Activated T-cell treated with anti-CD3 and anti-CD28 coated beads, Interleukin-2, amount 50 U/mL, for 4 hours (primary cell): ENCODE measurements around the gene GSTO1. TPM values are rescaled to one million over a fixed set of nuclear protein-coding genes. Genes with fewer than 3 reads are reported as not detected.

ENCODE experiments used
- ATAC-seq, 2 donors: fragments of 200-7000 bp; cut with Tn5 transposase; one replicate each; pipeline ENCODE4 v1.10.0; 2021
- DNase-seq: peaks from one replicate; pipeline ENCODE4 v3.0.0-alpha.2; 2020
- H3K27me3 Mint-ChIP-seq: one replicate; pipeline ENCODE4 v1.8.0; 2021; ENCODE audit warnings: low read depth, mixed read lengths
- H3K36me3 Mint-ChIP-seq: one replicate; pipeline ENCODE4 v1.8.0; 2022; ENCODE audit warnings: mixed read lengths; ENCODE audit not compliant: insufficient read depth
- H3K4me1 Mint-ChIP-seq: one replicate; pipeline ENCODE4 v1.8.0; 2021; ENCODE audit warnings: low read depth, mixed read lengths
- H3K4me3 Mint-ChIP-seq: one replicate; pipeline ENCODE4 v1.8.0; 2021; ENCODE audit warnings: mild to moderate bottlenecking, moderate library complexity, mixed read lengths
- H3K9me3 Mint-ChIP-seq: one replicate; pipeline ENCODE4 v1.8.0; 2021; ENCODE audit warnings: mixed read lengths
- total RNA-seq, 3 donors: library from RNA; stranded (reverse); gene quantifications; one replicate each; pipeline ENCODE4 v1.2.1, GENCODE V29; 2021

Gene GSTO1
- 100 to 1,000 TPM in 1 of 3 donors, 10 to 100 TPM in 2; 74.8 to 115 (median 94.5) TPM for total RNA-seq

- Mint-ChIP-seq H3K27me3 (no peaks in the 10 kb centered on the region), H3K9me3 (no peaks in the 10 kb centered on the region), H3K4me3 (peak within 1 kb of the TSS; percentile 95), H3K36me3 (peaks cover 19% of the 10 kb centered on the region), H3K4me1 (peaks cover 49% of the 10 kb centered on the region)
- peak; percentile 70 to 73 for ATAC-seq
- DNase-seq: peak; percentile 34
Observed at GRCh38 chr10:104254493-104255310, at the start of gene GSTO1. GSTO1 (plus strand) TSS chr10:104254892; CDS start chr10:104254929, 37 bp downstream.

- H3K4me3 Mint-ChIP-seq: no peak overlapping the region
- H3K27me3 Mint-ChIP-seq: peaks cover 13% of the 10 kb centered on the region
- ATAC-seq (no peak), DNase-seq (no peak)
- no peaks in the 10 kb centered on the region for H3K36me3 Mint-ChIP-seq
- H3K4me1 Mint-ChIP-seq: no peaks in the 10 kb centered on the region
- no peaks in the 10 kb centered on the region for H3K9me3 Mint-ChIP-seq
Observed at GRCh38 chr10:104208730-104209129, 46.0 kb upstream of the GSTO1 start.

GRCh38 chr10:104209575-104210198, 45.0 kb upstream of the GSTO1 start:
- Mint-ChIP-seq H3K36me3 (no peaks in the 10 kb centered on the region), H3K27me3 (peaks cover 13% of the 10 kb centered on the region), H3K4me3 (no peak overlapping the region), H3K4me1 (no peaks in the 10 kb centered on the region), H3K9me3 (no peaks in the 10 kb centered on the region)
- ATAC-seq (peak in 1 of 2 donors; percentile 53), DNase-seq (peak; percentile 27)

DNA sequence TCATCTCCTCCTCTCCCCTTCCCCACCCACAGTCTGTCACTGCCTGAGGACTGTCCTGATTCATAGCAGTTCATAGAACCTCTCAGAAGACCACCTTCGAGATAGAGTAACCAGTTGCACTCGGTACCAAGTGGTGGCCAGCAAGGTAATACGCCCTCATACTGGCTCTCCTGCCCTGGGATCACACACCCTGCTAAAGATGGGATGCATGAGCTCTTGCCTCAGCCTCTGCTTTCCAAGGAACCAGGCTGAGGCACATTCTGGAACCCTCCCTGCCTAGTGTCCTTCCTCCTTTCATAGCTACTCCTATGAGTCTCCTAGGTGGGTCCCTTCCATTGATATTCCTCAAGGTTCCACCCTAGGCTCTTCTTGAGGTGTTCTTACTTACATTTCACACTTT, 38.1 kb upstream of the GSTO1 start:
- Mint-ChIP-seq H3K4me1 (no peaks in the 10 kb centered on the region), H3K9me3 (no peaks in the 10 kb centered on the region), H3K4me3 (no peak overlapping the region), H3K27me3 (peaks cover 20% of the 10 kb centered on the region), H3K36me3 (no peaks in the 10 kb centered on the region)
- DNase-seq (no peak), ATAC-seq (no peak)

- H3K4me1 Mint-ChIP-seq: no peaks in the 10 kb centered on the region
- peaks cover 17% of the 10 kb centered on the region for H3K27me3 Mint-ChIP-seq
- DNase-seq (no peak), ATAC-seq (no peak)
- no peak overlapping the region for H3K4me3 Mint-ChIP-seq
- no peaks in the 10 kb centered on the region for H3K36me3 Mint-ChIP-seq
- H3K9me3 Mint-ChIP-seq: no peaks in the 10 kb centered on the region
Observed at GRCh38 chr10:104218751-104219150, 35.9 kb upstream of the GSTO1 start.

GRCh38 chr10:104220522-104220921, 34.2 kb upstream of the GSTO1 start:
- no peaks in the 10 kb centered on the region for H3K9me3 Mint-ChIP-seq
- no peak overlapping the region for H3K4me3 Mint-ChIP-seq
- ATAC-seq (no peak), DNase-seq (no peak)
- peaks cover 17% of the 10 kb centered on the region for H3K27me3 Mint-ChIP-seq
- no peaks in the 10 kb centered on the region for H3K4me1 Mint-ChIP-seq
- no peaks in the 10 kb centered on the region for H3K36me3 Mint-ChIP-seq

- ATAC-seq (no peak), DNase-seq (no peak)
- H3K4me1 Mint-ChIP-seq: no peaks in the 10 kb centered on the region
- H3K9me3 Mint-ChIP-seq: no peaks in the 10 kb centered on the region
- H3K36me3 Mint-ChIP-seq: no peaks in the 10 kb centered on the region
- H3K4me3 Mint-ChIP-seq: no peak overlapping the region
- peaks cover 17% of the 10 kb centered on the region for H3K27me3 Mint-ChIP-seq
Observed at GRCh38 chr10:104223304-104223703, 31.4 kb upstream of the GSTO1 start.

- peaks cover 8% of the 10 kb centered on the region for H3K4me1 Mint-ChIP-seq
- ATAC-seq: no peak
- no peak overlapping the region for H3K4me3 Mint-ChIP-seq
- H3K9me3 Mint-ChIP-seq: no peaks in the 10 kb centered on the region
- DNase-seq: no peak
- H3K27me3 Mint-ChIP-seq: peaks cover 13% of the 10 kb centered on the region
- H3K36me3 Mint-ChIP-seq: no peaks in the 10 kb centered on the region
Observed at GRCh38 chr10:104230490-104230889, 24.2 kb upstream of the GSTO1 start.

DNA sequence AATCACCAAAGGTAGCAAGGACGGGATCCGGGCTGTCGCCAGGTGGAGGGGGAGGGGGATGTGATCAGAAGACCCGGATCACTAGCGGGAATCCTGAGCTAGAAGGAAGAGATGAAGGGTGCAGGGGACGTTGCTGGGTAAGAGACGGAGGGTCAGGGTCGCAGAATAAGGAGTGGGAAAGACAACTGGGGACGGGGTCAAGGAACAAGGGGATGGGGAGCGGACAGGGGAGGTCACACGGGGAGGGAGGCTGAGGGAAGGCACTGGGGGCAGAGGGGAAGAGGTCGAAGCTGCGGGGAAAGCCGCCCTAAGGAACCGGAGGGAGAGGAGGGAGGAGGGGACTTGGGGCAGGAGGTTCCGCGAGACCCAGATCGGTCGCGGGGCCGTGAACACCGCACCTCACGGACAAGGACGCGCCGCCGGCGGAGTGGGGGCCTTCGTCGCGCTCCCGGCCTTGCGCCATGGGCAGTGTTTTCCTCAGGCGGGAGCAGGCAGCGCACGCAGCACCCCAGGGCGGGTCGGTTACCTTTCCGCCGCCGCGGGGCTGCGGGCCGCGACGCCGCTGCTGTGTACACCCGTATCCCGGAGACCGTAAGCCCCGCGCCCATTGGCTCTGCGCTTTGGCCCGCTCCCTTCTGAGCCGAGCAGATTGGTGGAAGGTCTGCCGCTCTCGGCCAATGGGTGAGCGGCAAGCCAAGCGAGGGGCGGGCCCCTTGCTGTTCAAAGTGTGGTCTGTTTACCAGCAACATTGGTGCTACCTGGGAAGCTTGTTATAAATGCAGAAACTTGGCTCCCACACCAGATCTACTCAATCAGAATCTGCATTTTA, 22.7 kb upstream of the GSTO1 start, which contains the start of gene CFAP43:
CFAP43 (minus strand) TSS at position 581 of the 829 bp plus-strand sequence; CDS start at position 463, 118 bp downstream.
- Mint-ChIP-seq H3K27me3 (peaks cover 25% of the 10 kb centered on the region), H3K4me3 (peak within 1 kb of the TSS; percentile 82), H3K36me3 (no peaks in the 10 kb centered on the region), H3K9me3 (peaks cover 6% of the 10 kb centered on the region), H3K4me1 (peaks cover 8% of the 10 kb centered on the region)
- peak; percentile 100 for DNase-seq
- ATAC-seq: peak; percentile 100

DNA sequence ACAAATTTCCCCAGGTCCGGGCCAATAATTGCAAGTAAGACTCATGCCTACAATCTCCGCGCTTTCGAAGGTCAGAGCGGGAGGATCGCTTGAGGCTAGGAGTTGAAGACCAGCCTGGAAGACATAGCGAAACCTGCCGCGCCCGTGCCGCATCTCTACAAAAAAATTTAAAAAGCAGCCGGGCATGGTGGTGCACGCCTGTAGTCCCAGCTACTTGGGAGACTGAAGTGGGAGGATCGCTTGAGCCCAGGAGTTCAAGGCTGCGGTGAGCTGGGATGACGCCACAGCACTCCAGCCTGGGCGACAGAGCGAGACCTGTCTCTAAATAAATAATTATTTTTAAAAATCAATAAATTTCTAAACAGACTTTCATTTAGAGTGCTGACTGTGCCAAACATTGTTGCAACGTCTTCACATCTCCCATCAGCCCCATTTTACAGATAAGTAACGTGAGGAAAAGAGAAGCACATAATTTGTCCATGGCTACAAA, 22.0 kb upstream of the GSTO1 start:
- H3K4me1 Mint-ChIP-seq: peaks cover 8% of the 10 kb centered on the region
- ATAC-seq (peak; percentile 19 to 35), DNase-seq (no peak)
- peak overlapping the region; percentile 82 for H3K4me3 Mint-ChIP-seq
- H3K36me3 Mint-ChIP-seq: no peaks in the 10 kb centered on the region
- H3K27me3 Mint-ChIP-seq: peaks cover 32% of the 10 kb centered on the region
- peaks cover 6% of the 10 kb centered on the region for H3K9me3 Mint-ChIP-seq

- H3K9me3 Mint-ChIP-seq: peaks cover 6% of the 10 kb centered on the region
- peak overlapping the region; percentile 46 for H3K4me3 Mint-ChIP-seq
- H3K27me3 Mint-ChIP-seq: peaks cover 31% of the 10 kb centered on the region
- peaks cover 8% of the 10 kb centered on the region for H3K4me1 Mint-ChIP-seq
- H3K36me3 Mint-ChIP-seq: no peaks in the 10 kb centered on the region
- ATAC-seq (no peak), DNase-seq (no peak)
Observed at GRCh38 chr10:104233817-104234216, 20.9 kb upstream of the GSTO1 start.

DNA sequence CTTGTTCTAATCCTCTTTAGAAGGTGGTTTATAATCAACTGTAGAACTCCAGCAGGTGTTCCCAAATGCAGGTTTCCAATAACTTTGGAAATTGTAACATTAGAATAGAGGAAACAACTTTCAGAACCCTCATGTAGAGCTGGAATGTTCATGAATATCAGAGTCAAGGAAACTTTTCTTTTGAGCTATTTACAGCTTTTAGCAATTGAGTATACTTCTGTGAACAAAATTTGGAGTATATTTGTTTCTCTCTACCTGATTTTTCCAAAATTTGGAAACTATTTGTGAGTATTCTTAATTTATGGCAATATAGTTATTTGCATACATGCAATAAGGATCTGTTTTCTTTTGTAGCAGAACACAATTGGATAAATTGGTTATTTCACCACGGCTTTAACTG, 19.8 kb upstream of the GSTO1 start:
- ATAC-seq (no peak), DNase-seq (no peak)
- Mint-ChIP-seq H3K9me3 (peaks cover 6% of the 10 kb centered on the region), H3K27me3 (peaks cover 40% of the 10 kb centered on the region), H3K36me3 (no peaks in the 10 kb centered on the region), H3K4me3 (no peak overlapping the region), H3K4me1 (peaks cover 8% of the 10 kb centered on the region)

DNA sequence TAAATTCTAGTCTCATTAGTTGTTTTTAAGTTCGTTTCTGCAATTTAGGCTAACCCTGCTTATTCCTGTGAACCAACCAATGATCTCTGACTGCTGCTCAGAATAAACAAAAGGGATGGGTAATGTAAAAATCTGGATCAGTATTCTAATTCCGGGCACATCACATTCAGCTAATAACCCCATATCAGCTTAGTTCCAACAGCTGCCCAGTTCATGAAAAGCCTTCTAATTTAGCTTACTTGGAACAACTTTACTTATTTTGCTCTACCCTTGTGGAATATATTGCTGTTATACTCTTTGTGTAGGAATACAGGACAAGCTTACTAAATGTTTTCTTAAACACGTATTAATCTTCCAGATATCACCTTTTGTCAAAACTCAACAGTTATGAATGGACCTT, 18.9 kb upstream of the GSTO1 start:
- peaks cover 8% of the 10 kb centered on the region for H3K4me1 Mint-ChIP-seq
- H3K27me3 Mint-ChIP-seq: peaks cover 43% of the 10 kb centered on the region
- ATAC-seq (no peak), DNase-seq (no peak)
- peaks cover 6% of the 10 kb centered on the region for H3K9me3 Mint-ChIP-seq
- H3K36me3 Mint-ChIP-seq: no peaks in the 10 kb centered on the region
- H3K4me3 Mint-ChIP-seq: no peak overlapping the region

DNA sequence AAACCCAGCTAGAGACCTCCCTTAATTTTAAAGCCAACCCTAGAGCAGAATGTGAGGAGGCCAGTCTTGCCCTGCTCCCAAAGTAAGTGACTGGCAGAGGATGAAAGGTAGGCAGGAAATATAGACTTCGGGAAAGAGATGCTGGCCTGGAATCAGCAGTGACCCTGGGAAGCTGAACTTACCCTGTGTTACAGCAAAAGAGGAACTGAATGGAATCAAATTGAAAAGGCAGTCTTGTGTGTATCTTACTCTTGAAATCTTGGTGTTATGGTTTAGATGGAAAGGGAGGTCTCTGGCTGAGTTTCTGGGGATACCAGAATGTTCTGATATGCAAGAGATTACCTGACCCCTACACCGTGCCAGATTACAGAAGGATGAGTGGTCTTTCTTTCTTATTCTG, 14.6 kb upstream of the GSTO1 start:
- Mint-ChIP-seq H3K4me1 (no peaks in the 10 kb centered on the region), H3K9me3 (peaks cover 6% of the 10 kb centered on the region), H3K4me3 (no peak overlapping the region), H3K36me3 (no peaks in the 10 kb centered on the region), H3K27me3 (peaks cover 44% of the 10 kb centered on the region)
- ATAC-seq: no peak
- DNase-seq: no peak
